Neuronal stem cell (in vitro differentiated cells): ENCODE results near the gene BCL2.

ENCODE experiments used
- DNase-seq: peaks from one replicate; pipeline ENCODE4 v3.0.0-alpha.2; 2013; ENCODE audit warnings: low spot score
- H2AFZ ChIP-seq: one replicate; pipeline ENCODE4 v1.6.1; 2013; ENCODE audit warnings: mild to moderate bottlenecking, low read length, inconsistent platforms
- H2AK5ac ChIP-seq: 2 replicates; pipeline ENCODE4 v1.6.1; 2013; ENCODE audit warnings: low read depth, mild to moderate bottlenecking, inconsistent platforms, low read length, moderate library complexity, mixed read lengths
- H2BK120ac ChIP-seq: 2 replicates; pipeline ENCODE4 v1.6.1; 2013; ENCODE audit warnings: low read depth, mild to moderate bottlenecking, inconsistent platforms, low read length, moderate library complexity, mixed read lengths
- H2BK12ac ChIP-seq: one replicate; pipeline ENCODE4 v1.6.1; 2013; ENCODE audit warnings: low read length, inconsistent platforms
- H2BK15ac ChIP-seq: 2 replicates; pipeline ENCODE4 v1.6.1; 2013; ENCODE audit warnings: mild to moderate bottlenecking, low read length, inconsistent platforms, mixed read lengths
- H2BK5ac ChIP-seq: one replicate; pipeline ENCODE4 v1.6.1; 2013; ENCODE audit warnings: inconsistent platforms, mild to moderate bottlenecking, low read length, moderate library complexity
- H3K14ac ChIP-seq: one replicate; pipeline ENCODE4 v1.6.1; 2013; ENCODE audit warnings: low read length, inconsistent platforms
- H3K18ac ChIP-seq: 2 replicates; pipeline ENCODE4 v1.6.1; 2013; ENCODE audit warnings: low read length, inconsistent platforms
- H3K23ac ChIP-seq: 2 replicates; pipeline ENCODE4 v1.6.1; 2013; ENCODE audit warnings: low read depth, mild to moderate bottlenecking, mixed read lengths, low read length, inconsistent platforms; ENCODE audit not compliant: poor library complexity
- H3K27ac ChIP-seq: replicated peaks from 3 replicates; pipeline ENCODE4 v1.5.1; 2013; ENCODE audit warnings: low read length, inconsistent platforms
- H3K27me3 ChIP-seq, 3 experiments: 2 replicates each; pipeline ENCODE4 v1.6.1; 2013; ENCODE audit warnings: low read length in 3 of 3, mild to moderate bottlenecking in 2 of 3, inconsistent platforms in 1 of 3, low read depth in 1 of 3, mixed read lengths in 1 of 3, moderate library complexity in 1 of 3; ENCODE audit not compliant: control insufficient read depth in 3 of 3, insufficient read depth in 3 of 3
- H3K36me3 ChIP-seq, 2 donors: replicated peaks in 1 of 2; 2 replicates each; pipeline ENCODE4 v1.6.1; 2013; ENCODE audit warnings: low read length in 2 of 2; ENCODE audit not compliant: control insufficient read depth in 2 of 2, insufficient read depth in 2 of 2
- H3K4ac ChIP-seq: 2 replicates; pipeline ENCODE4 v1.6.1; 2013; ENCODE audit warnings: inconsistent platforms, mild to moderate bottlenecking, low read length, moderate library complexity
- H3K4me1 ChIP-seq, 2 donors: 1 replicate in 1 of 2; 2 replicates in 1 of 2; pipeline ENCODE4 v1.6.1; 2013; ENCODE audit warnings: low read length in 2 of 2, low read depth in 1 of 2; ENCODE audit not compliant: control insufficient read depth in 2 of 2, insufficient read depth in 1 of 2
- H3K4me2 ChIP-seq: one replicate; pipeline ENCODE4 v1.6.1; 2013; ENCODE audit warnings: mild to moderate bottlenecking, low read length, inconsistent platforms; ENCODE audit not compliant: insufficient read depth, poor library complexity, severe bottlenecking
- H3K4me3 ChIP-seq, 2 donors: 2 replicates each; pipeline ENCODE4 v1.5.1; 2013; ENCODE audit warnings: low read length in 2 of 2, mild to moderate bottlenecking in 2 of 2, inconsistent platforms in 1 of 2, moderate library complexity in 1 of 2
- H3K79me1 ChIP-seq: one replicate; pipeline ENCODE4 v1.6.1; 2013; ENCODE audit warnings: low read depth, mild to moderate bottlenecking, inconsistent platforms, low read length, moderate library complexity
- H3K9ac ChIP-seq: one replicate; pipeline ENCODE4 v1.6.1; 2013; ENCODE audit warnings: mild to moderate bottlenecking, low read depth, low read length, inconsistent platforms; ENCODE audit not compliant: poor library complexity
- H3K9me3 ChIP-seq, 2 donors: replicated peaks in 1 of 2; 2 replicates each; pipeline versions ENCODE3 to v1.6.1; 2013; ENCODE audit warnings: low read length in 2 of 2, mild to moderate bottlenecking in 2 of 2, inconsistent platforms in 1 of 2, low read depth in 1 of 2, mixed read lengths in 1 of 2, moderate library complexity in 1 of 2; ENCODE audit not compliant: control insufficient read depth in 2 of 2, insufficient read depth in 1 of 2
- H4K8ac ChIP-seq: one replicate; pipeline ENCODE4 v1.6.1; 2013; ENCODE audit warnings: low read depth, mild to moderate bottlenecking, inconsistent platforms, low read length, moderate library complexity
- H4K91ac ChIP-seq: one replicate; pipeline ENCODE4 v1.6.1; 2013; ENCODE audit warnings: low read length, low read depth, mild to moderate bottlenecking, inconsistent platforms; ENCODE audit not compliant: poor library complexity
- WGBS, 2 donors: extraction: QIAGEN DNeasy Blood & Tissue Kit; methylation state at CpG; one replicate each; pipeline ENCODE4 v1.1.7; 2013; ENCODE audit warnings: missing lambda C conversion rate in 2 of 2, mixed read lengths in 1 of 2; ENCODE audit not compliant: insufficient read length in 2 of 2, insufficient replicate concordance in 1 of 2; ENCODE audit errors: extremely low coverage in 2 of 2; 5-methylcytosine and 5-hydroxymethylcytosine counted together

The BCL2 gene

GRCh38 chr18:63306819-63307550 is 12.6 kb downstream of the BCL2 start:
- Histone ChIP-seq H3K18ac (no peak overlapping the region), H4K8ac (no peak overlapping the region), H2AK5ac (no peak overlapping the region), H3K36me3 (peaks cover 1 to 3% of the 10 kb centered on the region in 2 donors), H3K4me1 (peaks cover 11 to 17% of the 10 kb centered on the region in 2 donors), H2BK12ac (no peak overlapping the region), H2BK15ac (no peak overlapping the region), H4K91ac (no peak overlapping the region), H3K27ac (peak overlapping the region; percentile 82), H3K79me1 (peaks cover 3% of the 10 kb centered on the region), H2AFZ (no peak overlapping the region), H3K14ac (no peak overlapping the region), H2BK5ac (no peak overlapping the region), H3K9me3 (no peaks in the 10 kb centered on the region), H3K27me3 (no peaks in the 10 kb centered on the region), H3K9ac (no peak overlapping the region), H3K4me3 (no peak overlapping the region), H3K23ac (no peak overlapping the region), H3K4me2 (no peak overlapping the region), H3K4ac (no peak overlapping the region), H2BK120ac (no peak overlapping the region)
- WGBS, 2 donors = no CpG with 5 or more reads among the region's 7 CpGs
- DNase-seq = no peak

GRCh38 chr18:63306249-63306648 is 13.3 kb downstream of the BCL2 start:
- Histone ChIP-seq H2AFZ (no peak overlapping the region), H2BK5ac (no peak overlapping the region), H2AK5ac (no peak overlapping the region), H3K9me3 (no peaks in the 10 kb centered on the region), H3K9ac (no peak overlapping the region), H3K79me1 (peaks cover 3% of the 10 kb centered on the region), H3K18ac (peak overlapping the region; percentile 76), H3K4me3 (no peak overlapping the region), H3K27ac (no peak overlapping the region), H3K23ac (no peak overlapping the region), H3K27me3 (no peaks in the 10 kb centered on the region), H4K8ac (no peak overlapping the region), H2BK120ac (no peak overlapping the region), H2BK12ac (peak overlapping the region; percentile 75), H3K4me1 (peaks cover 11 to 17% of the 10 kb centered on the region in 2 donors), H3K14ac (no peak overlapping the region), H2BK15ac (peak overlapping the region; percentile 55), H3K4ac (peak overlapping the region; percentile 39), H3K4me2 (no peak overlapping the region), H3K36me3 (peaks cover 1 to 6% of the 10 kb centered on the region in 2 donors), H4K91ac (peak overlapping the region; percentile 81)
- no CpG with 5 or more reads among the region's 6 CpGs for WGBS, 2 donors
- DNase-seq = no peak

- H2BK5ac ChIP-seq = no peak overlapping the region
- no peak overlapping the region for H3K4me2 ChIP-seq
- H2AK5ac ChIP-seq = no peak overlapping the region
- H2BK120ac ChIP-seq = no peak overlapping the region
- H2AFZ ChIP-seq = no peak overlapping the region
- H3K18ac ChIP-seq = no peak overlapping the region
- no peaks in the 10 kb centered on the region for H3K79me1 ChIP-seq
- H3K4me3 ChIP-seq = no peak overlapping the region
- H3K27ac ChIP-seq = no peak overlapping the region
- H3K36me3 ChIP-seq = peaks cover 0 to 8% of the 10 kb centered on the region in 2 donors
- WGBS, 2 donors = no CpG with 5 or more reads among the region's 3 CpGs
- no peaks in the 10 kb centered on the region for H3K9me3 ChIP-seq
- H2BK15ac ChIP-seq = no peak overlapping the region
- H4K91ac ChIP-seq = no peak overlapping the region
- no peak overlapping the region for H3K4ac ChIP-seq
- no peaks in the 10 kb centered on the region for H3K27me3 ChIP-seq
- H3K4me1 ChIP-seq = peaks cover 17 to 21% of the 10 kb centered on the region in 2 donors
- no peak overlapping the region for H3K23ac ChIP-seq
- DNase-seq = no peak
- H4K8ac ChIP-seq = no peak overlapping the region
- no peak overlapping the region for H2BK12ac ChIP-seq
- no peak overlapping the region for H3K9ac ChIP-seq
- no peak overlapping the region for H3K14ac ChIP-seq
Observed at GRCh38 chr18:63303547-63303946, 16.0 kb downstream of the BCL2 start.

- H2BK5ac ChIP-seq = no peak overlapping the region
- no peak overlapping the region for H2BK15ac ChIP-seq
- H3K4me2 ChIP-seq = no peak overlapping the region
- no peak overlapping the region for H2BK12ac ChIP-seq
- no peak overlapping the region for H3K4ac ChIP-seq
- H2BK120ac ChIP-seq = no peak overlapping the region
- H3K36me3 ChIP-seq = peaks cover 0 to 12% of the 10 kb centered on the region in 2 donors
- no peak overlapping the region for H2AK5ac ChIP-seq
- no peak overlapping the region for H4K91ac ChIP-seq
- no peaks in the 10 kb centered on the region for H3K27me3 ChIP-seq
- H3K79me1 ChIP-seq = no peaks in the 10 kb centered on the region
- DNase-seq = no peak
- no peaks in the 10 kb centered on the region for H3K9me3 ChIP-seq
- peaks cover 12 to 16% of the 10 kb centered on the region in 2 donors for H3K4me1 ChIP-seq
- H3K23ac ChIP-seq = no peak overlapping the region
- H3K9ac ChIP-seq = no peak overlapping the region
- no peak overlapping the region for H2AFZ ChIP-seq
- WGBS, 2 donors = no CpG with 5 or more reads among the region's 5 CpGs
- H3K27ac ChIP-seq = no peak overlapping the region
- H4K8ac ChIP-seq = no peak overlapping the region
- no peak overlapping the region for H3K14ac ChIP-seq
- no peak overlapping the region for H3K4me3 ChIP-seq
- no peak overlapping the region for H3K18ac ChIP-seq
Observed at GRCh38 chr18:63302636-63303405, 16.7 kb downstream of the BCL2 start.
